Measurements from ENCODE around the gene YWHAG.

The YWHAG gene

GRCh38 chr7:76347710-76348109, 11.1 kb downstream of the YWHAG start:
- no peak overlapping the region for H2AFZ ChIP-seq (ENCODE audit: insufficient read depth, low read length, poor library complexity)
- no peak overlapping the region for H3K4me2 ChIP-seq (ENCODE audit: low read length)
- no peak overlapping the region for H3K4ac ChIP-seq (ENCODE audit: low read depth, low read length)
- no peak overlapping the region for H2AK5ac ChIP-seq (ENCODE audit: low read length)
- H3K79me1 ChIP-seq (ENCODE audit: low read length) = no peaks in the 10 kb centered on the region
- no peak overlapping the region for H3K14ac ChIP-seq (ENCODE audit: low read length)
- no peak overlapping the region for H4K12ac ChIP-seq (ENCODE audit: low read depth, low read length)
- H3K27ac ChIP-seq (ENCODE audit: low read depth, low read length) = no peak overlapping the region
- H3K27me3 ChIP-seq (ENCODE audit: insufficient read depth, low read length) = no peaks in the 10 kb centered on the region
- peaks cover 4 to 5% of the 10 kb centered on the region in 2 experiments for H3K4me1 ChIP-seq (ENCODE audit: control insufficient read depth in 1 of 2, insufficient read depth in 2 of 2, low read length in 2 of 2)
- H3K4me3 ChIP-seq (ENCODE audit: low read depth, low read length) = no peak overlapping the region
- no peak overlapping the region for H2BK12ac ChIP-seq (ENCODE audit: low read length)
- no peak overlapping the region for H2BK5ac ChIP-seq (ENCODE audit: low read depth, low read length, poor library complexity)
- peaks cover 41 to 50% of the 10 kb centered on the region in 2 experiments for H3K36me3 ChIP-seq (ENCODE audit: control insufficient read depth in 1 of 2, insufficient read depth in 2 of 2, low read length in 2 of 2)
- H3K23ac ChIP-seq (ENCODE audit: low read length) = no peak overlapping the region
- H4K91ac ChIP-seq (ENCODE audit: low read depth, low read length) = no peak overlapping the region
- peaks cover 16% of the 10 kb centered on the region for H3K79me2 ChIP-seq (ENCODE audit: control insufficient read depth, insufficient read depth, low read length, poor library complexity)
- WGBS (ENCODE audit: extremely low coverage, insufficient coverage, insufficient read length) = no CpG with 5 or more reads among the region's 5 CpGs
- H3K9ac ChIP-seq (ENCODE audit: low read length) = no peak overlapping the region
- no peak overlapping the region for H2BK120ac ChIP-seq (ENCODE audit: insufficient read depth, low read length, poor library complexity)
- H3K9me3 ChIP-seq (ENCODE audit: insufficient read depth, low read depth, low read length) = no peaks in the 10 kb centered on the region
- peak in 1 of 2 donors; percentile 52 for DNase-seq
- no peak overlapping the region for H4K8ac ChIP-seq (ENCODE audit: low read depth, low read length)
- no peak overlapping the region for H3K18ac ChIP-seq (ENCODE audit: low read length)

- peaks cover under 1 to 3% of the 10 kb centered on the region in 2 experiments for H3K4me1 ChIP-seq (ENCODE audit: control insufficient read depth in 1 of 2, insufficient read depth in 2 of 2, low read length in 2 of 2)
- no peak overlapping the region for H2BK120ac ChIP-seq (ENCODE audit: insufficient read depth, low read length, poor library complexity)
- no peaks in the 10 kb centered on the region for H3K79me1 ChIP-seq (ENCODE audit: low read length)
- H4K12ac ChIP-seq (ENCODE audit: low read depth, low read length) = no peak overlapping the region
- H3K4ac ChIP-seq (ENCODE audit: low read depth, low read length) = peak overlapping the region; percentile 53
- DNase-seq = peak in 1 of 2 donors; percentile 43
- H3K18ac ChIP-seq (ENCODE audit: low read length) = no peak overlapping the region
- H2AFZ ChIP-seq (ENCODE audit: insufficient read depth, low read length, poor library complexity) = no peak overlapping the region
- H2BK5ac ChIP-seq (ENCODE audit: low read depth, low read length, poor library complexity) = no peak overlapping the region
- H2BK12ac ChIP-seq (ENCODE audit: low read length) = no peak overlapping the region
- peaks cover 13% of the 10 kb centered on the region for H3K79me2 ChIP-seq (ENCODE audit: control insufficient read depth, insufficient read depth, low read length, poor library complexity)
- no peak overlapping the region for H3K14ac ChIP-seq (ENCODE audit: low read length)
- H3K9ac ChIP-seq (ENCODE audit: low read length) = no peak overlapping the region
- no peak overlapping the region for H3K4me2 ChIP-seq (ENCODE audit: low read length)
- no peak overlapping the region for H3K23ac ChIP-seq (ENCODE audit: low read length)
- H3K4me3 ChIP-seq (ENCODE audit: low read depth, low read length) = no peak overlapping the region
- no peak overlapping the region for H3K27ac ChIP-seq (ENCODE audit: low read depth, low read length)
- H3K36me3 ChIP-seq (ENCODE audit: control insufficient read depth in 1 of 2, insufficient read depth in 2 of 2, low read length in 2 of 2) = peaks cover 37 to 51% of the 10 kb centered on the region in 2 experiments
- no peak overlapping the region for H4K8ac ChIP-seq (ENCODE audit: low read depth, low read length)
- no peak overlapping the region for H2AK5ac ChIP-seq (ENCODE audit: low read length)
- H3K9me3 ChIP-seq (ENCODE audit: insufficient read depth, low read depth, low read length) = no peaks in the 10 kb centered on the region
- no CpG with 5 or more reads among the region's 8 CpGs for WGBS (ENCODE audit: extremely low coverage, insufficient coverage, insufficient read length)
- no peaks in the 10 kb centered on the region for H3K27me3 ChIP-seq (ENCODE audit: insufficient read depth, low read length)
- no peak overlapping the region for H4K91ac ChIP-seq (ENCODE audit: low read depth, low read length)
These were observed 12.0 kb downstream of the YWHAG start for GRCh38 chr7:76346778-76347177.

- peaks cover 10% of the 10 kb centered on the region for H3K79me2 ChIP-seq (ENCODE audit: control insufficient read depth, insufficient read depth, low read length, poor library complexity)
- H2AK5ac ChIP-seq (ENCODE audit: low read length) = no peak overlapping the region
- DNase-seq = peak; percentile 67 to 91
- H3K4me3 ChIP-seq (ENCODE audit: low read depth, low read length) = no peak overlapping the region
- no peaks in the 10 kb centered on the region for H3K27me3 ChIP-seq (ENCODE audit: insufficient read depth, low read length)
- H4K12ac ChIP-seq (ENCODE audit: low read depth, low read length) = no peak overlapping the region
- peak overlapping the region; percentile 35 for H3K4ac ChIP-seq (ENCODE audit: low read depth, low read length)
- no peak overlapping the region for H2BK120ac ChIP-seq (ENCODE audit: insufficient read depth, low read length, poor library complexity)
- H3K27ac ChIP-seq (ENCODE audit: low read depth, low read length) = no peak overlapping the region
- H2AFZ ChIP-seq (ENCODE audit: insufficient read depth, low read length, poor library complexity) = no peak overlapping the region
- no peak overlapping the region for H3K18ac ChIP-seq (ENCODE audit: low read length)
- no peak overlapping the region for H4K91ac ChIP-seq (ENCODE audit: low read depth, low read length)
- peaks cover 0 to 3% of the 10 kb centered on the region in 2 experiments for H3K4me1 ChIP-seq (ENCODE audit: control insufficient read depth in 1 of 2, insufficient read depth in 2 of 2, low read length in 2 of 2)
- H3K79me1 ChIP-seq (ENCODE audit: low read length) = no peaks in the 10 kb centered on the region
- no peaks in the 10 kb centered on the region for H3K9me3 ChIP-seq (ENCODE audit: insufficient read depth, low read depth, low read length)
- no peak overlapping the region for H3K23ac ChIP-seq (ENCODE audit: low read length)
- no peak overlapping the region for H4K8ac ChIP-seq (ENCODE audit: low read depth, low read length)
- H3K14ac ChIP-seq (ENCODE audit: low read length) = no peak overlapping the region
- no peak overlapping the region for H2BK5ac ChIP-seq (ENCODE audit: low read depth, low read length, poor library complexity)
- no peak overlapping the region for H3K9ac ChIP-seq (ENCODE audit: low read length)
- H2BK12ac ChIP-seq (ENCODE audit: low read length) = no peak overlapping the region
- H3K36me3 ChIP-seq (ENCODE audit: control insufficient read depth in 1 of 2, insufficient read depth in 2 of 2, low read length in 2 of 2) = peaks cover 36 to 50% of the 10 kb centered on the region in 2 experiments
- no peak overlapping the region for H3K4me2 ChIP-seq (ENCODE audit: low read length)
- no CpG with 5 or more reads among the region's 6 CpGs for WGBS (ENCODE audit: extremely low coverage, insufficient coverage, insufficient read length)
These were observed 12.7 kb downstream of the YWHAG start for GRCh38 chr7:76346097-76346496.

- Histone ChIP-seq H2BK120ac (ENCODE audit: insufficient read depth, low read length, poor library complexity) (no peak overlapping the region), H3K18ac (ENCODE audit: low read length) (no peak overlapping the region), H3K4me3 (ENCODE audit: low read depth, low read length) (no peak overlapping the region), H3K9me3 (ENCODE audit: insufficient read depth, low read depth, low read length) (no peaks in the 10 kb centered on the region), H2AFZ (ENCODE audit: insufficient read depth, low read length, poor library complexity) (no peak overlapping the region), H3K9ac (ENCODE audit: low read length) (no peak overlapping the region), H3K27me3 (ENCODE audit: insufficient read depth, low read length) (no peaks in the 10 kb centered on the region), H3K4me2 (ENCODE audit: low read length) (no peak overlapping the region), H4K91ac (ENCODE audit: low read depth, low read length) (no peak overlapping the region), H2BK12ac (ENCODE audit: low read length) (no peak overlapping the region), H3K79me2 (ENCODE audit: control insufficient read depth, insufficient read depth, low read length, poor library complexity) (peaks cover 7% of the 10 kb centered on the region), H3K36me3 (ENCODE audit: control insufficient read depth in 1 of 2, insufficient read depth in 2 of 2, low read length in 2 of 2) (peaks cover 33 to 46% of the 10 kb centered on the region in 2 experiments), H3K4ac (ENCODE audit: low read depth, low read length) (no peak overlapping the region), H3K23ac (ENCODE audit: low read length) (no peak overlapping the region), H2AK5ac (ENCODE audit: low read length) (no peak overlapping the region), H2BK5ac (ENCODE audit: low read depth, low read length, poor library complexity) (no peak overlapping the region), H4K8ac (ENCODE audit: low read depth, low read length) (no peak overlapping the region), H4K12ac (ENCODE audit: low read depth, low read length) (no peak overlapping the region), H3K4me1 (ENCODE audit: control insufficient read depth in 1 of 2, insufficient read depth in 2 of 2, low read length in 2 of 2) (peaks cover 0 to 3% of the 10 kb centered on the region in 2 experiments), H3K27ac (ENCODE audit: low read depth, low read length) (no peak overlapping the region), H3K79me1 (ENCODE audit: low read length) (no peaks in the 10 kb centered on the region), H3K14ac (ENCODE audit: low read length) (no peak overlapping the region)
- WGBS (ENCODE audit: extremely low coverage, insufficient coverage, insufficient read length) = no CpG with 5 or more reads among the region's 6 CpGs
- DNase-seq = no peak
These were observed 14.9 kb downstream of the YWHAG start for GRCh38 chr7:76343931-76344321.

Data from trophoblast cell (in vitro differentiated cells and primary cell).